A549 treated with AZD9567 at 1 μM for 4 hours (cell line): ENCODE measurements around the gene LRP1-AS. TPM values are rescaled to one million over a fixed set of nuclear protein-coding genes. Genes with fewer than 3 reads are reported as not detected.

Source experiments
- total RNA-seq: library from RNA; stranded (reverse); fragments of 200-300 nt; extraction: Qiagen RNA extraction; gene quantifications from 5 replicates; pipeline ENCODE4 v1.2.3, GENCODE V29; 2022; ENCODE audit not compliant: insufficient read depth

The LRP1-AS gene
- total RNA-seq, result not detected in 5 replicates

GRCh38 chr12:57146961-57147944, at the start of gene LRP1-AS:
TSS of gene LRP1-AS (minus strand) at chr12:57147619.

GRCh38 chr12:57127726-57128518, 19.5 kb downstream of the LRP1-AS start, which contains the start of gene LRP1:
TSS of gene LRP1 (plus strand) at chr12:57128483. CDS start at chr12:57128965, 482 bp downstream.

GRCh38 chr12:57111031-57111734, 36.2 kb downstream of the LRP1-AS start, which contains the start of gene STAT6:
TSS of gene STAT6 (minus strand) at chr12:57111362. CDS start at chr12:57108278, 3,084 bp downstream.

Other genes with a start within 250 kb of the LRP1-AS start
- gene SDR9C7, start 213.2 kb downstream of the LRP1-AS start, total RNA-seq, result 0.05 TPM in 1 of 5 replicates, not detected in the others
- gene RDH16, start 190.0 kb downstream of the LRP1-AS start, total RNA-seq, result 0.07 to 0.16 TPM (median 0.11 TPM) in 4 of 5 replicates, not detected in the other
- 4.1 to 6.1 TPM (median 5.6 TPM) in 5 replicates for gene ZBTB39, start 141.1 kb downstream of the LRP1-AS start, total RNA-seq
- 0.09 to 0.34 TPM (median 0.17 TPM) in 4 of 5 replicates, not detected in the other for gene TAC3, start 131.1 kb downstream of the LRP1-AS start, total RNA-seq
- gene MYO1A, start 97.5 kb downstream of the LRP1-AS start, total RNA-seq, result 0.09 to 0.57 TPM (median 0.30 TPM) in 4 of 5 replicates, not detected in the other
- gene NEMP1, start 68.8 kb downstream of the LRP1-AS start, total RNA-seq, result 13.6 to 16.9 TPM (median 14.8 TPM) in 5 replicates
- gene NAB2, start 58.5 kb downstream of the LRP1-AS start, total RNA-seq, result 15.1 to 20.9 TPM (median 17.9 TPM) in 5 replicates
- gene STAT6, start 36.3 kb downstream of the LRP1-AS start, total RNA-seq, result 40.2 to 53.8 TPM (median 48.3 TPM) in 5 replicates
- 13.0 to 24.4 TPM (median 14.9 TPM) in 5 replicates for gene LRP1, start 19.1 kb downstream of the LRP1-AS start, total RNA-seq
- gene NXPH4, start 69.2 kb upstream of the LRP1-AS start, total RNA-seq, result 4.1 to 5.9 TPM (median 5.1 TPM) in 5 replicates
- 110 to 141 TPM (median 131 TPM) in 5 replicates for gene SHMT2, start 82.1 kb upstream of the LRP1-AS start, total RNA-seq
- 0.24 to 0.34 TPM (median 0.31 TPM) in 4 of 5 replicates, not detected in the other for gene STAC3, start 103.6 kb upstream of the LRP1-AS start, total RNA-seq